Measurements from ENCODE around the gene SLC25A22. TPM values are rescaled to one million over a fixed set of nuclear protein-coding genes. Genes with fewer than 3 reads are reported as not detected.

The SLC25A22 gene
- 32.7 and 42.3 TPM in 2 replicates for total RNA-seq (2014; rRNA removed)
- Bru-seq, nascent RNA, result percentile 55 among the genes with signal in this experiment
- percentile 87 among the genes with signal in this experiment for BruChase-seq, experiment 1, labeled RNA remaining after a 6-hour chase
- percentile 68 among the genes with signal in this experiment for BruChase-seq, experiment 2, labeled RNA remaining after a 2-hour chase
- long read RNA-seq, transcript SLC25A22-201 (10 exons, 2,796 nt), result minor isoform, 8 of 70 reads
- long read RNA-seq, transcript SLC25A22-228 (10 exons, 2,692 nt), result major isoform, 20 of 70 reads
- long read RNA-seq, partial matches to known transcripts, result 10 of 70 reads
- long read RNA-seq, other reads (novel, unspliced or antisense), result 32 of 70 reads

- no peaks in the 10 kb centered on the region for H4K20me1 ChIP-seq (ENCODE audit: low read length)
- H3K9ac ChIP-seq (ENCODE audit: low read length), result peak within 1 kb of the TSS; percentile 84
- H3K4me1 ChIP-seq (ENCODE audit: insufficient read depth, low read length), result peaks cover 19% of the 10 kb centered on the region
- peak; percentile 53 for ATAC-seq
- H3K4me3 ChIP-seq (ENCODE audit: low read length), result peak within 1 kb of the TSS; percentile 94
- H3K4me2 ChIP-seq (ENCODE audit: low read length), result peak within 1 kb of the TSS; percentile 98
- TF ChIP-seq CTCF (conservative IDR thresholded peaks at IDR 0.05; ENCODE audit: low read depth, low read length) (peak; percentile 65), EZH2 (IDR thresholded peaks at IDR 0.05; ENCODE audit: low read length, unreplicated experiment) (no peak)
- BruUV-seq (replicated peaks), result no TSS peak
- POLR2A ChIA-PET (ENCODE audit: unreplicated experiment), result interaction anchor here (0.6 kb wide), 1 partner anchor 238 kb away, joined by 3 read pairs; no protein-coding TSS in a partner anchor
- intact Hi-C loops (cut with micrococcal nuclease), result no loop called here
- no peaks in the 10 kb centered on the region; the same call in 1 of the 2 replicates for H3K36me3 ChIP-seq (ENCODE audit: low read depth, low read length)
- no peaks in the 10 kb centered on the region for H3K9me2 ChIP-seq (replicated peaks; ENCODE audit: low read length)
- peak; percentile 84 for DNase-seq
- H3K9me3 ChIP-seq (ENCODE audit: low read length), result no peaks in the 10 kb centered on the region
- CTCF ChIA-PET, result no interaction called here
- peak within 1 kb of the TSS; percentile 48 for H3K27ac ChIP-seq (ENCODE audit: low read length)
- peaks cover 24% of the 10 kb centered on the region for H3K79me2 ChIP-seq (ENCODE audit: low read length)
- peak within 1 kb of the TSS; percentile 92 for H2AFZ ChIP-seq (ENCODE audit: low read length)
- H3F3A ChIP-seq (ENCODE audit: low read length, unreplicated experiment), result peaks cover 4% of the 10 kb centered on the region
- H3K27me3 ChIP-seq (ENCODE audit: low read length), result no peaks in the 10 kb centered on the region
Measured at GRCh38 chr11:798093-798713, at the start of gene SLC25A22. Gene SLC25A22 (minus strand): TSS chr11:798281. CDS start chr11:795006, 3,275 bp downstream.

- Histone ChIP-seq H3F3A (ENCODE audit: low read length, unreplicated experiment) (no peaks in the 10 kb centered on the region), H3K27ac (ENCODE audit: low read length) (no peak overlapping the region), H3K9me2 (replicated peaks; ENCODE audit: low read length) (no peaks in the 10 kb centered on the region), H3K9me3 (ENCODE audit: low read length) (no peaks in the 10 kb centered on the region), H2AFZ (ENCODE audit: low read length) (no peak overlapping the region), H3K4me3 (ENCODE audit: low read length) (no peak overlapping the region), H4K20me1 (ENCODE audit: low read length) (no peaks in the 10 kb centered on the region; the same call in 1 of the 2 replicates), H3K36me3 (ENCODE audit: low read depth, low read length) (no peaks in the 10 kb centered on the region; the same call in 1 of the 2 replicates), H3K9ac (ENCODE audit: low read length) (no peak overlapping the region), H3K27me3 (ENCODE audit: low read length) (no peaks in the 10 kb centered on the region), H3K4me1 (ENCODE audit: insufficient read depth, low read length) (peaks cover 33% of the 10 kb centered on the region), H3K4me2 (ENCODE audit: low read length) (no peak overlapping the region), H3K79me2 (ENCODE audit: low read length) (peaks cover 42% of the 10 kb centered on the region)
- ChIA-PET POLR2A (ENCODE audit: unreplicated experiment) (no interaction called here), CTCF (no interaction called here)
- TF ChIP-seq CTCF (conservative IDR thresholded peaks at IDR 0.05; ENCODE audit: low read depth, low read length), result no peak
- TF ChIP-seq EZH2 (IDR thresholded peaks at IDR 0.05; ENCODE audit: low read length, unreplicated experiment), result no peak
- no peak for TF ChIP-seq EZH2phosphoT487 (IDR thresholded peaks at IDR 0.05; ENCODE audit: borderline replicate concordance, low read length)
- no peak for ATAC-seq
- no TSS peak for BruUV-seq (replicated peaks)
- no peak for DNase-seq
- intact Hi-C loops (cut with micrococcal nuclease), result no loop called here
Measured at GRCh38 chr11:847876-848275, 49.8 kb upstream of the SLC25A22 start.

All from PC-3 (cell line).